Upper lobe of left lung (tissue), 6 donors: ENCODE measurements around the gene C1orf226. TPM values are rescaled to one million over a fixed set of nuclear protein-coding genes. Genes with fewer than 3 reads are reported as not detected.

Experiments used
- ATAC-seq, 2 donors: fragments of 200-7000 bp; cut with Tn5 transposase; one replicate each; pipeline ENCODE4 v1.9.1; 2022; ENCODE audit warnings: mild to moderate bottlenecking in 2 of 2, moderate library complexity in 2 of 2; ENCODE audit not compliant: low FRiP score in 2 of 2
- DNase-seq, 2 donors: peaks; one replicate each; pipeline ENCODE4 v3.0.0-alpha.2; 2019 to 2020
- H3K27ac ChIP-seq, 4 donors: fragments of 200-600 bp; sonication (generic); one replicate each; pipeline ENCODE4 v1.5.1; 2016 to 2019
- H3K27me3 ChIP-seq, 4 donors: fragments of 200-600 bp; sonication (generic); one replicate each; pipeline ENCODE4 v1.5.1; 2017 to 2019
- H3K36me3 ChIP-seq, 4 donors: fragments of 200-600 bp; sonication (generic); one replicate each; pipeline ENCODE4 v1.5.1; 2016 to 2019
- H3K4me1 ChIP-seq, 4 donors: fragments of 200-600 bp; sonication (generic); one replicate each; pipeline ENCODE4 v1.5.1; 2018 to 2019
- H3K4me3 ChIP-seq, 4 donors: fragments of 200-600 bp; sonication (generic); one replicate each; pipeline ENCODE4 v1.5.1; 2017 to 2019; ENCODE audit warnings: mild to moderate bottlenecking in 2 of 4, moderate library complexity in 1 of 4
- H3K9me3 ChIP-seq, 4 donors: fragments of 200-600 bp; sonication (generic); one replicate each; pipeline ENCODE4 v1.5.1; 2018 to 2019
- CTCF ChIP-seq, 6 experiments: fragments of 450-650 bp in 4 of 6; fragments of 200-600 bp in 2 of 6; sonication (generic) in 2 of 6; IDR thresholded peaks; one replicate each; pipeline ENCODE4 v1.5.1; 2016 to 2019; ENCODE audit warnings: antibody characterized with exemption in 6 of 6
- EP300 ChIP-seq, 4 donors: sonication (generic); formaldehyde crosslinking; IDR thresholded peaks; one replicate each; pipeline ENCODE4 v1.5.1; 2017; ENCODE audit warnings: antibody characterized with exemption in 4 of 4, control low read depth in 2 of 4
- POLR2A ChIP-seq, 4 donors: fragments of 450-650 bp; IDR thresholded peaks; one replicate each; pipeline ENCODE4 v1.5.1; 2016 to 2017; ENCODE audit warnings: antibody characterized with exemption in 4 of 4, mild to moderate bottlenecking in 2 of 4
- POLR2AphosphoS5 ChIP-seq, 2 donors: sonication (generic); formaldehyde crosslinking; IDR thresholded peaks; one replicate each; pipeline ENCODE4 v1.5.1; 2017; ENCODE audit warnings: antibody characterized with exemption in 2 of 2
- WGBS, 2 donors: methylation state at CpG; one replicate each; pipeline ENCODE4 v1.1.5; 2017 to 2018; 5-methylcytosine and 5-hydroxymethylcytosine counted together
- total RNA-seq, 6 donors: library from RNA; depleted of rRNA in 4 of 6; stranded (reverse); fragments of >200 nt in 4 of 6; gene quantifications; one replicate each; pipeline versions ENCODE4 v1.1.0 to v1.2.1, GENCODE V29; 2016 to 2021
- donor health status: DM: no; HTN: no; CAD: no; lungs with moderate emphysema.
- donor health status: DM: no; HTN: yes; CAD: no; lungs with severe emphysema.

Gene C1orf226
- total RNA-seq, 6 donors from 2014 or later: 7.2 to 16.7 (median 10.9) TPM

DNA sequence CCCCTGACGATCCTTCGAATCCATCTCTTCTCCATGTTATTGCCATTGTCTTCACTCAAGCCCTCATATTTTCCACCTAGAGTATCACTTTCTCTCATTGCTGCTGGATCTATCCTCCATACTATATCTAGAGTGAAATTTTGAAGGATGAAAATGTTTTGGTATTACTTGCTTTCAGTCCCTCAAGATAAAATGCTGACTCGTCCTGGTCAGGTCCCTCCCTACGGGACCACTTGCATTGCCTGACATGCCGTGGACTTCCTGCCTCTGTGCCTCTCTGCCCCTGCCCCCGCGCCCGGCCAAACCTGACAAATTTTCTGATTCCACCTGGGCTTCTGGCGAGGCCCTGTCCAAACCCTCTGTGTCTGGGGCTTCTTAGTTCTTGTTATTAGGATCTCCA lies 28.4 kb upstream of the C1orf226 start:
- WGBS, 2 donors: 85 to 86% methylated on average over 9 of the region's 9 CpGs
- DNase-seq: peak in 1 of 2 donors; percentile 27
- TF ChIP-seq EP300 (IDR thresholded peaks at IDR 0.05) (no peak), CTCF (IDR thresholded peaks at IDR 0.05) (no peak)

DNA sequence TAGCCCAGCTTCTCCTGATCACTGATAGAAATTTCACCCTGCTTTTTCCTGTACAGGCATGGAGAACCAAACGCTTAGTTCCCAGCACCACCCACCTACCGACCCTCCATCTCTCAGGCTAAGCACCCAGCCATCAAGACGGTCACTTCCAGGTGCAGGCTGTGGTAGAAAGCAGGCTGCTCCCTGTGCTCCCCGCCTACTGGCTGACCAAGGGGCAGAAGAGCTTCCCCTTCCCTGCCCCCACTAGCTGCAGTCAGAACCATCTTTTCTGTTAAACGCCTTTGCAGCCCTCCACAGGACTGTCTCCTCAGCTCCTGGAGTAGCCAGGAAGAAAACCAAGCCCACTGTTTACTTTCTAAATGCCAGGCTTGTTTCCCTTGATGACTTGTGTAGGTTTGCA lies 27.8 kb upstream of the C1orf226 start:
- ATAC-seq: no peak
- TF ChIP-seq POLR2AphosphoS5 (IDR thresholded peaks at IDR 0.05) (no peak), POLR2A (IDR thresholded peaks at IDR 0.05) (no peak), CTCF (IDR thresholded peaks at IDR 0.05) (no peak), EP300 (IDR thresholded peaks at IDR 0.05) (no peak)
- 44 to 77% methylated on average over 3 to 5 of the region's 5 CpGs for WGBS, 2 donors

More for the DNA sequence above, 28.4 kb upstream of the C1orf226 start:
- Histone ChIP-seq H3K4me3 (no peak overlapping the region), H3K27ac (peak overlapping the region in 1 of 4 donors; percentile 38), H3K9me3 (no peaks in the 10 kb centered on the region), H3K27me3 (no peaks in the 10 kb centered on the region), H3K4me1 (peaks cover 3 to 25% (median 6%) of the 10 kb centered on the region in 4 donors), H3K36me3 (no peaks in the 10 kb centered on the region)
- ATAC-seq: no peak

DNA sequence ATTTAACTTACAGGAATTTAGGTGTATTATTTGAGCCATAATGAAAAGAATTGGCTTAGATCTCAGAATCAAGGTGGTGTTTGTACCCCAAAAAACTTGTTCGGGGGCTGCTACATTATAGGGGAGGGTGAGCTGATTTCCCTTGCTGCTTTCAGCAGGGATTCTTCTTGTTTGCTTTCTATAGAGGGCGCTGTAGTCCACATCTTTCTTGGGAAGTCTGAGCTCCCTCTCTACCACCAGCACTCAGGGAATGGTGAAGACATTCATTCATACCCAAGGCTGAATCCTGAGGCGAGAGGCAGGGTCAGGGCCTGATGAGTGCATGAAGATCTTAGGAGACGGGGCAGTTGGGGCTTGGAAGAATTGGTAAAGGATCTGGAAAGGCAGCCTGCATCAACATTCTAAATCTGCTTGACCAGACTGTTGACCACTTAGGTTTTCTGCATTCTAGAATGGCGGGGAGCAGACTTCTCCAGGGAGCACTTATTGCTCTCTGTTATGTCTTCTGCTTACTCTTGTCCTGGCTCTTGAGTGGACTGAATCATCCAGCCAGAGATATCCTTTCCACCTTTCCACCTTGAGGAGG lies 23.8 kb upstream of the C1orf226 start:
- Histone ChIP-seq H3K4me1 (peaks cover 0 to 14% (median 5%) of the 10 kb centered on the region in 4 donors), H3K9me3 (no peaks in the 10 kb centered on the region), H3K27ac (no peak overlapping the region), H3K4me3 (no peak overlapping the region), H3K27me3 (no peaks in the 10 kb centered on the region), H3K36me3 (no peaks in the 10 kb centered on the region)
- DNase-seq: no peak
- peak in 1 of 2 donors; percentile 73 for ATAC-seq
- TF ChIP-seq POLR2A (IDR thresholded peaks at IDR 0.05) (no peak), CTCF (IDR thresholded peaks at IDR 0.05) (peak in 5 of 6 experiments; percentile 19 to 50 (median 41)), EP300 (IDR thresholded peaks at IDR 0.05) (no peak), POLR2AphosphoS5 (IDR thresholded peaks at IDR 0.05) (no peak)
- WGBS, 2 donors: 54 to 57% methylated on average over 5 of the region's 5 CpGs

More for the DNA sequence above, 27.8 kb upstream of the C1orf226 start:
- H3K27ac ChIP-seq: peak overlapping the region in 1 of 4 donors; percentile 38
- no peaks in the 10 kb centered on the region for H3K27me3 ChIP-seq
- no peak for DNase-seq
- no peak overlapping the region for H3K4me3 ChIP-seq
- H3K9me3 ChIP-seq: no peaks in the 10 kb centered on the region
- no peaks in the 10 kb centered on the region for H3K36me3 ChIP-seq
- H3K4me1 ChIP-seq: peaks cover 3 to 25% (median 6%) of the 10 kb centered on the region in 4 donors

DNA sequence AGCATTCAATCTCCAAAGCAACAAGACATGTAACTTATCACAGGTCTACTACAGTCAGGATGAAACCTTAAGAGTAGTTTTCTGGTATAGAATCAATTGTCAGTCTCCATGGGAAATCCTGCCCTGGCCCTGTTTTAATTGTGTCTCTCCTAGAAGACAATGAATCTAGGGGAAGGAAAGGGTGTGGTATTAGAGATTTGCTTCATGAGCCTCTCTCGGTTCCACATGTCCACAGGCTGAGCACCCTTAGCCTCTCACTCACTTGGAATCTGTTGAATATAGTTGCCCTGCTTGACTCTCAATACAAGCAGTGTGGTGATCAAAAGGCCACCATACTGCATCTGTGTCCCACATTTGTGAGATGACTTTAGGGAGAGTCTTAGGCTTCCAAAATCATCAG lies 22.6 kb upstream of the C1orf226 start:
- no peak overlapping the region for H3K27ac ChIP-seq
- TF ChIP-seq CTCF (IDR thresholded peaks at IDR 0.05): no peak
- no peak for TF ChIP-seq EP300 (IDR thresholded peaks at IDR 0.05)
- TF ChIP-seq POLR2A (IDR thresholded peaks at IDR 0.05): no peak
- no peak for TF ChIP-seq POLR2AphosphoS5 (IDR thresholded peaks at IDR 0.05)
- no peak overlapping the region for H3K4me3 ChIP-seq
- no peaks in the 10 kb centered on the region for H3K9me3 ChIP-seq
- no peaks in the 10 kb centered on the region for H3K36me3 ChIP-seq
- H3K4me1 ChIP-seq: peaks cover 0 to 5% (median 2%) of the 10 kb centered on the region in 4 donors
- ATAC-seq (no peak), DNase-seq (no peak)
- no peaks in the 10 kb centered on the region for H3K27me3 ChIP-seq
- 73 to 86% methylated on average over 1 of the region's 1 CpG for WGBS, 2 donors
